Stimulated activated CD4-positive, alpha-beta T cell treated with anti-CD3 and anti-CD28 coated beads, TNF-alpha, amount 100 ng/mL, for 1 hour (primary cell): Measurements from ENCODE around the gene RERG.
"Not testable (repeated sequence)": the region's sequence is repeated elsewhere in the genome, so short reads cannot be mapped to it uniquely, and the experiment has no call there.

Source experiments
- DNase-seq, 3 donors: peaks; one replicate each; pipeline ENCODE4 v3.0.0-alpha.2; 2020; ENCODE audit warnings: low read depth in 3 of 3, low spot score in 1 of 3

RERG gene

DNA sequence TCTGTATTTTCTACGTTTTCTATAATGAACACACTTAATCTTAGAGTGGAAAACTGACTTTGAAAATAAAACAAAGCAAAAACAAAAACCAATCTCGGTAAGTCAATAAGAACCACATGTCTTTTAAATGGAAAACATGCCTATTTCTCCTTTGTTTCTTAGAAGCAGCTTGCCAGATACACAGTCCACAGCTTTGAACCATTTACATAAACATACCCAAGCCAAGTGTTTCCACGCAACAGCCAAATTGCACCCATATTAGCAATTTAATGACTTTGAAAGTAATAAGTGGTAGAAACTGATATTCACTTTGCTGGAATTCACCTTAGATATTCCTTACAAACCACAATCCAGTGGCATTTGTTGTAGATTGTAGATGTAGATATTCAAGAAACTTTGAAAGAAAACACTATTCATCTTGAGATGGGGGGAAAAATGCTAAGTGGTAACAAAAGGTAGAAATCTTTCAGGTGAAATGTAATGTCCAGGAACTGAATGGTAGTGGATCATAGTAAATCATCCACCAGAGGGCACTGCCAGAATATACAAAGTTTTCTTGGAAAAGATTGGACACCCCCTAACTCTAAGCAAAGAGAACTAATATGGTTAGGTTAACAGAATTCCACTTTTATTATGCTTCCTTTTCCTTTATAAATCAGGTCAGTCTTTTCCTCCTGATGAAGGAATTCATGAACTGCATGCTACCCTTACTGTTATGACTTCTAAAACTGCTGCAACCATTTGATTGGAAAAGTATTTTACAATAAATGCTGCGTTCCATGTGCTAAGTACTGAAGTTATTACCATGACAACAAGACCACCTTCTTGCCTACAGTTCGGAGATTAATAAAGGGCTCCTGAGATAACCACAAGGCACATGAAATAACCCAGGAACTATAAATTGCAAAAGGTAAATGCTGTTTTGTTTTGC lies 69.8 kb downstream of the RERG start:
- DNase-seq: no peak

DNA sequence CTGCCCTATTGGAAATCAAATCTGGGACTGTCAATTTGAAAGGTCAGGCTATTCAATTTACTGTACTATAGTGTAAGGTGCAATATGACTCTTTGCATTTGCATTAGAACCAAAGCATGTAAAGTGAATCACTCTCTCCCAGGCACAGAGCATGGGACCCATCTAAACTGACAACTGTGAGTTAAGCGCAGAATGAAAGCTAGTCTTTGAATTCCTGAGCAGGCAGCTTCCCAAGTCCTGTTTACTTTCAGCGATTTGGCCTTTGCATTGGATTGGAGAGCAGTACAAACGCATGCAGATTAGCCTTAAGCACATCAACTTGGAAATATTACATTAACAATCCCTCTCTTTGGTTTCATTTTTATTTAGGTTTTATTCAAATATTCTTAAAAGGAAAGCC lies 74.6 kb downstream of the RERG start:
- no peak for DNase-seq

DNA sequence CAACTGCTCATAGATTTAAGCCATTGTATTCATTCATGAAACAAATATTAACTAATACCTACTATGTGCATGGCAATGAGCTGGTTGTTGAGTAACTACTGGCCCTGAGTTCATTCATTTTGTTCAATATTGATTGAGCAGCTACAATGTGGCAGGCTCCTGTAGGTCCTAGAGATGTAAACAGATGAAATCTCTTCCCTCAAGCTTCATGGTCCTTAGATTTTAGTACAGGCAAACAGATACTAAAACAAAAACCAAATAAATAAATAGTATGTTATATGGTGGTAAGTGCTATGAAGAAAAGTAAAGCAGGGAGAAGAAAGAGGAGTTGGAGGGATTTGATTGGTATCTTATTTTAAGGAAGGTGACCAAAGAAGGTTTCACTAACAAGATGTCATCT lies 77.8 kb downstream of the RERG start:
- DNase-seq: no peak

DNA sequence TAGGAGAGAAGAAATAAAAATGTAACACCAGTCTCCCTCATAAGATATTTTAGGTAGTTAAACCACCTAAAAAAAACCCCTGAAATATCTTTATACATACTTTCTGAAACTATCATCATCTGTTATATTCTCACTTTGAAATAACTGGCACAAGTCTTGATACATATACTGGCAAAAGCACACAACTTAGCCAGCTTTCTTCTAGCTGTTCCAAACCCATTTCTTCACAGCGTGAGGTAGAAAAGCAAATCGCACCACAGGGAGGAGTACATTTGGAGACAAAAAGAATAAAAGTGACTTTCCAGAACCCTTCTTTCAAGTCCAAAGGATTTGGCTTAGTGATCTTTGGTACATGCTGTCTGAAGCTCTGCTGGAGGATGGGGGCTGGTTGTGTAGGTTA lies 78.5 kb downstream of the RERG start:
- no peak for DNase-seq

DNA sequence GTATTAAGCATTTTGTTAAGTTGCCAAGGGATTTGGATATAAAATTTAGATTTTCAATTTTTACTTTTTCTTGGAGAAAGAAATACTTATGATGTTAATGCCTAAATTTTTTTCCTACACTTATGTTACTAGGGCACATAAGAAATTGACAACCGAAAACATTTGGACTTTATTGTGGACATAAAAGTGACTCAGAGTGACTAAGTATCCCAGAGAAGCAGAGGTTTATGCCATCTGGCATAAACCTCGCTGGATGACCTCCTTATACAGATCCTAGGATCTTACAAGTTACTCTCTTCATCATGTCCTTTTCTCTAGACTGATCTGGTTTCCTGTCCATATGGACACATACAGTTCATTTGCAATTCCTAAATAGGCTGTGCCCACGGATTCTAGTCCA lies 89.8 kb downstream of the RERG start:
- no peak for DNase-seq

DNA sequence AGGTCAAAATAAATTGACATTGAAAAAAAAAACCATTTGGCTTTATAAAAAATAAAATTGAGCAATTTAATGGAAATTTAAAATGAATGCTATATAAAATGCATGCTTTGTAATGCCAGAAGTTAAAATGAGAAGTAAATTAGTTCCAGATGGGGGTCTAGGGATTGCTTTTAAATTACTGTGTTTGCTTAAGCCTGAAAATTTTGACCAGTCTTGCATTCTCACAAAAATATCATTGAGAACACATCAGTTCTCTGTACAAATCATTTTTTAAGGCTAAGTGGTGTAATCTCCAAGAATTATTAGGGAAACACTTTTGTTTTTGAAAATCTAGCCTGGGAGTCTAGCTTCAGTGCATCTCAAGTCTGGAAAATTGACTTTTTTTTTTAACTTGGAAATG lies 90.7 kb downstream of the RERG start:
- no peak for DNase-seq

DNA sequence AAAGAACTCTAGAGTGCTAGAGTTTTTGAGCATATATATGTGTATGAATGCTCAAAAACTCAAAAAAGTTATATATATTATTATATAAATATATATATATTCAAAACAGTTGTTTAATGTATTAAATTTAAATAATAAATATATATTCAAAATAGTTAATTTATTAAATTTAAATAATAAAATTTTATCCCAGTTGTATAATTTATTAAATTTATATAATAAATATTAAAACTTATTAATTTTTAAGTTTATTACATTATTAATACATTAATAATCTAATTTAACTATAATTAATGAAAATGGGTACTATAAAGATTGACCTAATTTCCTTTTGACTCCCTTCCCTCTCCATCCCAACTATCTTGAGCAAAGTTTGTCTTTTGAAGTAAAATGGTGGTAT lies 97.8 kb downstream of the RERG start:
- no peak for DNase-seq

DNA sequence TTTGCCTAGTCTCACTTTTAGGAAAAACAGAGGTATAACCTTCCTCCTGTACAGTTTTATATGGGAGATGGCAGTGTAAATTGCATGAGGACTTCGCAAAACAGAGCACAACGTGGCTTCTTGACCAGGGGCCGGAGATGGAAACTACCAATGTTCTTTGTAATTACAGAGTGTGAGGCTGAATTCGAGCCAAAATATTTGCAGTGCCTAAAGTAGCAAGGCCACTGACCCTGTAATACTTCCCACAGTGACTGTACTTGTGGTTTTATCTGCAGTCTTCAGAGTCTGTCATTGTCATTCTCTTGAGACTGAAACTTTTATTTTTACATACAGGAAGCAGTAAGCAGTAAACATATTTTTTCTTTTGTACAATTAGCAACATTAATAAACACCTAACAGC lies 98.9 kb downstream of the RERG start:
- no peak for DNase-seq

DNA sequence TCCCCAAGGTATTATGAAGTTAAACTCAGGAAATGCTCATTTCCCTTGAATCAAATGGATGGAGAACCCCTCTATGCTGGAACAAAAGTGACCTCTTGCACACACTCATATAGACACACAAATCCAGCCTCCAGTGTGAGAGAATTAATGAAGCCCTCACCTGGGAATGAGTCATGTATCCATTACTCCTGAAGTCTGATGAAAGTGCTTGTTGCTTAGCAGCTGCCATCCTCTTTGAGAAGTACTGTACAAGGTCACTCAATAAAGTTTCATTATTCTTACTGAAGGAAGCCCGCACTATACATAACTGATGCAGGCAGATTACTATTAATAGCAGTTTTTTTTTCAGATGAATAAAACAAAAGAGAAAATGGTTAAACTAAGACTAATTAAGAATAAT lies 102.3 kb downstream of the RERG start:
- DNase-seq: no peak

DNA sequence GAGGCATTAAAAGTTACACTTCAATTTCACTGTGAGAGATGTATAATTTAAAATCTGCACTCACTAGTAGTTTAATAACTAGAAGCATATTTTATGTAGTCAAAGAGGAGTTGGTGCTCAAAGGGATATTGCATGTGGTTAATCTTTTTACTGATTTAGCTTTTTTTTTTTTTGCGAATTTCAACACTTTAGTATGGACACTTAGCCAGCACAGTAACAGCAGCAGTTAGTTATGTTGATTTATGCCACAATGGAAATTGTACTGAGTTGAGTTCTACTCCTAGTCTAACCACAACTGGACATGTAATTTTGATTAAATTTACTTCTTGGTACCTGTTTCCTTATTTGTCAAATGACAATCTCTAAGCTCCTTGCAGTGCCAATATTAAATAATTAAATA lies 104.2 kb downstream of the RERG start:
- no peak for DNase-seq

DNA sequence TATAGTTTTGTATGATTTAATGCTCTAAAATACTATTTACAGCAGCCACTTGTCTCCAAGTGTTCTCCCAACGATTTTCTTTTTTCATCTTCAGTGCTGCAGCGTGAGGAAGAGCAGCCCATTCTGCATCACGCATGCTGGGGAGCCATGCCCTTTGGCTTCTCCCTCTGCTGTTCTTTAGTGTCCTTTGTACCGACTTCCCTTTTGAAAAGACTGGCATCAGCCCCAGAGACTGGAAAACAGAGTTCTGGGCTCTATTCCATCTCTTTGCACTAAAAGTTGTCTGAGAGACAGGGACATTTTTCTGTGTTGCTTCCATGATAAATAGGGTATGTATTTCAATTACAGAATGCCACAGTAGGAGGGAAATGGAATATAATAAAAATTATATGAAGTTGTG lies 105.1 kb downstream of the RERG start:
- DNase-seq: no peak

DNA sequence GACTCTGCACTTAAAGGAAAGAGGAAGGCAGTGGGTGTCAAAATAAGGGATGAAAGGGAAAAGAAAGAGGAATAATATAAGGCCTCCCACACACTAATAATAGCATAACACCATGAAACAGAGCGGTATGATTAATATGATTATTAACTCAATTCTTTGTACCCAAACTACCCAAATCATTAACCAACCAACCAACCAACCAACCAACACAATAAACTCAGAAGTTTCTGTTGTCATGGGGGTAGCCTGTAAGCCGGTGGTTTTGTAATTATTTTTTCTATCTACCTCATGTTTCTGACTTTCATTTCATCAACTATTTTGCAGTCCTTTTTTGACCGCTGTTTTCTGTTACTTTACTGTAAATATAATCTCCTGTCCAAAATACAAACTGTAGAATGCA lies 105.8 kb downstream of the RERG start:
- no peak for DNase-seq

DNA sequence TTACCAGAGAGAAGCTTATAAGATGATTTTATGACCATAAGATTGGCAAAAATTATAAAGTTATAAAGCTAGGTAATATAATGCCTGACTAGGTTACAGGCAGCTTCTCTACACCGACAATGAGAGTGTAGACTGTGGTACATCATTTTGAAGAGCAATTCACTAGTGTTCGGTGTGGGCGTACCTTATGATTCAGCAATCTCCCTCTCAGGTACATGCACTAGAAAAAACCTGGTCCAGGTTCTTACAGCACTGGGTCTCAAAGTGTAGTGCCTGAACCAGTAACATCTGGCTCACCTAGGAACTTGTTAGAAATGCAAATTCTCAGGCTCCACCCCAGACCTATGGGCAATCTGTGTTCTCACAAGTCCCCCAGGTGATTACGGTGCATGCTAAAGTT lies 106.7 kb downstream of the RERG start:
- no peak for DNase-seq

DNA sequence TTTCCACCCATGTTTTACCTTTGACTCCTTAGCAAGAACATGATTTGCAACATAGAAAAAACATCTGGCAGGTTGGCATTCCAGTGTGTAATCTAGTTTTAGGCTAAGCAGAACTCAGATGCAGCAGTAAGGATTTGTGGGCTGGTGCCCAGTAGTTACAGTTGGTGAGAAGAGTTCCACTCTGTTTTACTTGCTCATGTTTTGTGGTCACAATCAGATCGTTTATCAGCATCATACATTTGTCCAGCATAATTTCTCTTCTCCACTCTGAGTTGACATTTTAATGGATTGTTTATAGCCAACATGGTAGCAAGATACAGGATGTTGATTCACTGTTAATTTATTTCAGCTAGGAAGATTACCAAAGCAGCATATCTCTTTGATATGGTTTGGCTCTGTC lies 128.4 kb downstream of the RERG start:
- DNase-seq: no peak

DNA sequence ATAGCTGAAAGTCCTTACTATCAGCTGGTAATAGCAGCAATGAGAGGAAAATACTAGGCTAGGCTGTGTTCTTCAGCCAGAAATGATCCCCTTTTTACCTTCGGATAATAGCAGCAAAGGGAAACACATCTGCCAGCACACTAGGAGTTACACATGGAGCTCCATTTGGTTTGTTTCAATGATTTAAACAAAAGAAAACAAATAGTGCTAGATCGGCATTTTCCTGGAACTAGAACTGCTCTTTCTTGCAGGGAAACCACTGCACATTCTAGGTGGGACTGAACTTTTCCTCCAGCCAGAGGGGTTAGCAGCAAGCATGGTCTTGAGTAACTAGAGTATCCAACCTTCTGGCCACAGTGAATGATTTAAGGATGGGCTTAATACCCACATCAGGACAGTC lies 130.8 kb downstream of the RERG start:
- no peak for DNase-seq

DNA sequence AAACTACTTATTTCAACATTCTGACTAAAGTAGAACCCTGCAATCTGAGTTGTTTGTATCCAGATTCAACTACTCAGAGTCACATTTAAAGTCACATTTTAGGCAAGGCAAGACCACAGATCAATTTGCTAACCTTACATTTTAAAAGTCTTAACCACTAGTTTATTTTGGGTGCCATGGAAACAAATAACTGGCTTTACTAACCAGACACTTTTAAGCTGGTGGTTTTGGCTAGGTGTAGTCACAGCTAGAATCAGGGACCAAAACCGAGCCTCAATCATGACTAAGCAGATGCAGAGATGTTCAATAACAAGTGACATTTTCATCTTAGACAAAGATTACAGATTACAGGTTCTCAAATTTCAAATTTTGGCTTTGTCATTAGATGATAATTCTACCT lies 133.1 kb downstream of the RERG start:
- no peak for DNase-seq

DNA sequence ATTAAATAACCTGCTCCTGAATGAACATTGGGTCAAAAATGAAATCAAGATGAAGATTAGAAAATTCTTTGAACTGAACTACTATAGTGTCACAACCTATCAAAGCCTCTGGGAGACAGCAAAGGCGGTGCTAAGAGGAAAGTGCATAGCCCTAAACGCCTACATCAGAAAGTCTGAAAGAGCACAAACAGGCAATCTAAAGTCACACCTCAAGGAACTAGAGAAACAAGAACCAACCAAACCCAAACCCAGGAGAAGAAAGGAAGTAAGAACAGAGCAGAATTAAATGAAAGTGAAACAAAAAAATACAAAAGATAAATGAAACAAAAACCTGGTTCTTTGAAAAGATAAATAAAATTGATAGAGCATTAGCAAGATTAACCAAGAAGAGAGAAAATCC lies 143.5 kb downstream of the RERG start:
- DNase-seq: not testable (repeated sequence)

DNA sequence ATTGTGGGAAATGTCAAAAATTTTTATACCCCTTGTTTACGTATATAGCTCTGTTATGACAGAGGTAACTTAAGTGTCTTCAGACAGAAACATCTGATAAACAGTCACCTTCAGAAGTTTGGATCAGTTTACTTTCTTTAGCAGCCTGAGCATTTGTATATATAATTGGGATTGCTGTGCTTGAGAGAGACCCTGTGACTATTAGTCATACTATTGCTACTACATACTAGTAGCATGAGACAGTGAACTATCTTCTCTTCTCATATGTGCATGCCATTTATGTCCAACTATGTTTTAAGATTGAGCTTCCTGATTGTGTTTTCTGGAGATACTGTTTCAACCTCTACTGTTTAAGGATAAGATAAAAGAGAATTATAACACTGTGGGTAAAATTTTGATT lies 146.9 kb downstream of the RERG start:
- no peak for DNase-seq

DNA sequence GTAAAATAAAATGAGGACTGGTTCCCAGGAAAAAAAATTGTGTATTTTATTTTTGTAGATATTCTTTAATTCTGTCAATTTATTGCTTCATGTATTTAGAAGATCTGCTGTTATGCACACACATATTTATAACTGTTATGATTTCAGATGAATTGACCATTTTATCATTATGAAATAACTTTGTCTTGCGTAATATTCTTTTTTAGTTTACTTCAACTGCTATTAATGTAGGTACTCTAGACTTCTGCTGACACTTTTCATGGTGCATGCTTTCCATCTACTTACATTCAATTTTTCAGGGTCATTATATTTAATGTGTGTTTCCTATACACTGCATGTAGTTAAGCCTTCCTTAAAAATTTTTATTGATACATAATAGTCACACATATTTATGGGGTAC lies 162.1 kb downstream of the RERG start:
- no peak for DNase-seq
